ENCODE data around the gene GNAS.

The GNAS gene

DNA sequence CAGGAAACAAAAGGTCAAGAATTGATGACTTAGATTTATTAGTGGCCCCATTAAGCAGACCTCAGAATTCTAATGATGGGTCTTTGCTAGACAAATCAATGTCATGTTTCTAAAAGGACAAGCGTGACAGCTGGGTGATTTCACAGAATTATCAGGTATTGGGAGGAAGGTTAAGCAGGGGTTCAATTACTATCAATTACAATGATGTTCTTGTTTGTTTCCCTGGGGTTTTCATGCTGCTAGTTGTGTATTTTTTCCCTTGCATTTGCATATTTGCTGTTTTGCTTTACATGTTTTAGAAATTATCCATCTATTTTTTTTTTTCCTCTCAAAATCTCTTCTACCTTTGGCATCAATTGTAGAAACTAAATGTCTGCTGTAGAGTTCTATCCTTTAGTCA lies 27.9 kb downstream of the GNAS start:
- H4K20me1 ChIP-seq (ENCODE audit: insufficient read depth, low read length, poor library complexity, severe bottlenecking) = no peaks in the 10 kb centered on the region
- 0 out of 2 replicates have a peak, but pooled peaks cover 1% of the 10 kb centered on the region for H3K9me3 ChIP-seq (ENCODE audit: insufficient read depth, low read depth, low read length)
- H3K36me3 ChIP-seq (ENCODE audit: insufficient read depth, low read length) = no peaks in the 10 kb centered on the region
- no peak overlapping the region for H3K4me2 ChIP-seq (ENCODE audit: low read depth, low read length, poor library complexity, severe bottlenecking)
- H2AFZ ChIP-seq (ENCODE audit: low read length) = no peak overlapping the region
- no peak overlapping the region for H3K4me3 ChIP-seq (ENCODE audit: low read length, poor library complexity, severe bottlenecking)
- no peak overlapping the region for H3K9ac ChIP-seq (ENCODE audit: low read depth, low read length, poor library complexity, severe bottlenecking)
- H3K79me2 ChIP-seq (ENCODE audit: insufficient read depth, low read length) = no peaks in the 10 kb centered on the region
- TF ChIP-seq, protein P1, sequence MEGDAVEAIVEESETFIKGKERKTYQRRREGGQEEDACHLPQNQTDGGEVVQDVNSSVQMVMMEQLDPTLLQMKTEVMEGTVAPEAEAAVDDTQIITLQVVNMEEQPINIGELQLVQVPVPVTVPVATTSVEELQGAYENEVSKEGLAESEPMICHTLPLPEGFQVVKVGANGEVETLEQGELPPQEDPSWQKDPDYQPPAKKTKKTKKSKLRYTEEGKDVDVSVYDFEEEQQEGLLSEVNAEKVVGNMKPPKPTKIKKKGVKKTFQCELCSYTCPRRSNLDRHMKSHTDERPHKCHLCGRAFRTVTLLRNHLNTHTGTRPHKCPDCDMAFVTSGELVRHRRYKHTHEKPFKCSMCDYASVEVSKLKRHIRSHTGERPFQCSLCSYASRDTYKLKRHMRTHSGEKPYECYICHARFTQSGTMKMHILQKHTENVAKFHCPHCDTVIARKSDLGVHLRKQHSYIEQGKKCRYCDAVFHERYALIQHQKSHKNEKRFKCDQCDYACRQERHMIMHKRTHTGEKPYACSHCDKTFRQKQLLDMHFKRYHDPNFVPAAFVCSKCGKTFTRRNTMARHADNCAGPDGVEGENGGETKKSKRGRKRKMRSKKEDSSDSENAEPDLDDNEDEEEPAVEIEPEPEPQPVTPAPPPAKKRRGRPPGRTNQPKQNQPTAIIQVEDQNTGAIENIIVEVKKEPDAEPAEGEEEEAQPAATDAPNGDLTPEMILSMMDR (conservative IDR thresholded peaks at IDR 0.05; ENCODE audit: low read length) = no peak
- TF ChIP-seq EZH2phosphoT487 (IDR thresholded peaks at IDR 0.05; ENCODE audit: borderline replicate concordance) = no peak
- peaks cover 14% of the 10 kb centered on the region for H3K4me1 ChIP-seq (ENCODE audit: insufficient read depth, low read length, poor library complexity, severe bottlenecking)
- no peaks in the 10 kb centered on the region for H3K9me2 ChIP-seq (replicated peaks; ENCODE audit: low read depth, low read length)
- no peaks in the 10 kb centered on the region for H3K27me3 ChIP-seq (ENCODE audit: insufficient read depth, low read length, poor library complexity, severe bottlenecking)
- no peaks in the 10 kb centered on the region for H3F3A ChIP-seq (ENCODE audit: low read depth)

DNA sequence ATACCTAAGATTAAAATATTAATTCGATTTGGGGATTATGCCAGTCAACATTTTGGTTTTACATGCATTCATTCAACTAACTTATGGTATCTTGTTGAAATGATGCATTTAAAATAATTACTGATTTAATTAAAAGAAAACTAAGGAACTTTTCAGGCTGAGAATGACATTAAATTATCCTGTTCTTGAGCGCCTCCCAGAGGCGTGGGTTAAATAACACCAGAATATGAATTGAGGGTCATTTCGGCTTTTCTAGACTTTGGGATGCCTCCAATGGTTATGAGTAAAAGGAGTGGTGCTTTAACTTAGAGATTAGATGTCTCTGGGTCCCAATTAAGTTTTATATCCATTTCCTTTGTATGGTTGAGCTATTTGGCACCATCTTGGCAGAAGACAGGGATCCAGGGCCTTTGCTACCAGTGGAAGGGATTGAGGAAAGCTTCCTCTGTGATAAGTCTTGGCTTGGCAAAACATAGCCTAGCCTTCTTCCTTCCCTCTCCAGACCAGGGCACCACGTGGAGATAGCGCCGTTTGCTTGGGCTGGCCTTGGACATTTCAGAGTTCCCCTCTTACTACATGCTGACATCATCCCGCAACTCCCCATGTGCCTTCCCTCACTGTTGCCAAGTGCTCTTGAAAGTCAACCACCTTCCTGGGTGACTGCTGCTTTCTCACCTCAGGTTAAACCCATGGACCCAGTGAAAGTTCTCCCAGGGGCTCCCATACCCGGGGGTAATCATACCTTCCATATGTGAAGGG lies 28.7 kb downstream of the GNAS start:
- Histone ChIP-seq H4K20me1 (ENCODE audit: insufficient read depth, low read length, poor library complexity, severe bottlenecking) (no peaks in the 10 kb centered on the region), H2AFZ (ENCODE audit: low read length) (no peak overlapping the region), H3K9me2 (replicated peaks; ENCODE audit: low read depth, low read length) (no peaks in the 10 kb centered on the region), H3K4me3 (ENCODE audit: low read length, poor library complexity, severe bottlenecking) (no peak overlapping the region), H3K9ac (ENCODE audit: low read depth, low read length, poor library complexity, severe bottlenecking) (no peak overlapping the region), H3K27me3 (ENCODE audit: insufficient read depth, low read length, poor library complexity, severe bottlenecking) (no peaks in the 10 kb centered on the region), H3K9me3 (ENCODE audit: insufficient read depth, low read depth, low read length) (0 out of 2 replicates have a peak, but pooled peaks cover 3% of the 10 kb centered on the region), H3F3A (ENCODE audit: low read depth) (no peaks in the 10 kb centered on the region), H3K4me1 (ENCODE audit: insufficient read depth, low read length, poor library complexity, severe bottlenecking) (peaks cover 14% of the 10 kb centered on the region), H3K79me2 (ENCODE audit: insufficient read depth, low read length) (no peaks in the 10 kb centered on the region), H3K4me2 (ENCODE audit: low read depth, low read length, poor library complexity, severe bottlenecking) (no peak overlapping the region), H3K36me3 (ENCODE audit: insufficient read depth, low read length) (no peaks in the 10 kb centered on the region)
- no peak for TF ChIP-seq EZH2phosphoT487 (IDR thresholded peaks at IDR 0.05; ENCODE audit: borderline replicate concordance)
- TF ChIP-seq, protein P1 (conservative IDR thresholded peaks at IDR 0.05; ENCODE audit: low read length) = peak; percentile 70

DNA sequence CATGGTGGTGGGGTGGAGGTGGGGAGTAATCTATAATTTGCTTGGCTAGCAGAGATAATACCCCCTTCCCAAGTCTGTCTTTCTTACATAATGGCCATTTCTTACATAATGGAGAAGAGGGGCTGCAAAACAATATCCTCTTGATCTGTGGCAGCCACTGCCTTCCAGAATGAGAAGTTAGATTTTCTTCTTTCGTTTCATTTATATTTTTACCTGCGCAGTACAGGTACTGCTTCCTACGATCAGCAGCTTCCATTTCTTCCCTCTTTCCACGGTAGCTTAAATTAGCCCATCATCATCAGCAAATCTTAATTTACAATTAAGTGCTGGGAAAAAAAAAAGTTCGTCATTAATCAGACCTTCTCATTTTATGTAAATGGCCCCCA lies 30.2 kb downstream of the GNAS start:
- Histone ChIP-seq H3K4me3 (ENCODE audit: low read length, poor library complexity, severe bottlenecking) (no peak overlapping the region), H3K4me1 (ENCODE audit: insufficient read depth, low read length, poor library complexity, severe bottlenecking) (peaks cover 16% of the 10 kb centered on the region)
- TF ChIP-seq EZH2phosphoT487 (IDR thresholded peaks at IDR 0.05; ENCODE audit: borderline replicate concordance) = no peak
- TF ChIP-seq, protein P1 (conservative IDR thresholded peaks at IDR 0.05; ENCODE audit: low read length) = no peak

More for the DNA sequence above, 30.2 kb downstream of the GNAS start:
- Histone ChIP-seq H3K9me3 (ENCODE audit: insufficient read depth, low read depth, low read length) (0 out of 2 replicates have a peak, but pooled peaks cover 3% of the 10 kb centered on the region), H2AFZ (ENCODE audit: low read length) (no peak overlapping the region), H3K4me2 (ENCODE audit: low read depth, low read length, poor library complexity, severe bottlenecking) (no peak overlapping the region), H3K9me2 (replicated peaks; ENCODE audit: low read depth, low read length) (no peaks in the 10 kb centered on the region), H3K79me2 (ENCODE audit: insufficient read depth, low read length) (peaks cover 3% of the 10 kb centered on the region; the same call in 1 of the 2 replicates), H4K20me1 (ENCODE audit: insufficient read depth, low read length, poor library complexity, severe bottlenecking) (no peaks in the 10 kb centered on the region), H3K36me3 (ENCODE audit: insufficient read depth, low read length) (no peaks in the 10 kb centered on the region), H3K9ac (ENCODE audit: low read depth, low read length, poor library complexity, severe bottlenecking) (no peak overlapping the region), H3F3A (ENCODE audit: low read depth) (no peaks in the 10 kb centered on the region; the same call in 1 of the 2 replicates), H3K27me3 (ENCODE audit: insufficient read depth, low read length, poor library complexity, severe bottlenecking) (no peaks in the 10 kb centered on the region)
